ENCODE results near the gene NHERF2. TPM values are rescaled to one million over a fixed set of nuclear protein-coding genes. Genes with fewer than 3 reads are reported as not detected.

The NHERF2 gene
- total RNA-seq, 1 donor from 2014 or later: 23.4 TPM

DNA sequence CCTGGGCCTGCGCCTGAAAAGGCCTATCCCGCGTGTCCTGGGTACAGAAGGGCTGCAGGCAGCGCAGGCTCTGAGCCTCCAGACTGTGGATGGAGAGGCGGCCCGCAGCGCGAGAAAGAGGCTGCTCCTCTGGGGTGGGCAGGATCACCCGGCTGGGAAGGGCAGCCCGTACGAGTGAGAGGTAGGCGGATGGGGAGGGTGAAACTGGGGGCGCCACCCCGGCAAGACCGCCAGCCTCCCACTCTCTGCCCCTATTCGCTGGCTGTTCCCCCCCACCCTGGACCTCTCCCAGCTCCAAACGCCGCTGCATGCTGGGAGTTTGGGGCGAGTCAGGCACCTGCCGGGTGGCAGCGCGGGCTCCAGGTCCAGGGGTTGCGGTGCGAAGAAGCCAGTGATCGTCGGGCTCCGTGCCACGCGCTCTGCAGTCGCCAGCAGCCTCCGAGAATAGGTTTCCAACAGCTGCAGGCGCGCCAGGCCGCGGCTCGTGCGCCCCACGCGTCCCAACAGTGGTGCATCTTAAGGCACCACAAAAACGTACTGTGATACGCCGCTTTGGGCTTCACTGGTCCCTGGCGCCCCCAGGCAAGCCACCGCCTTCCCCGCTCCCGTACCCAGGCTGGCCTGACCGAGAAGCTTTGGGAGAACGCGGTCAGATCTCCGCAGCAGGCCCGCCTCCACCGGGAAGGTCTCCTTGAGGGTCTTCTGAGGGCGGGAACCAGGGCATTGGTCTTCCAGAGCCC, 46.5 kb upstream of the NHERF2 start:
- Mint-ChIP-seq H3K27me3 (peaks cover 41% of the 10 kb centered on the region), H3K4me3 (no peak overlapping the region), H3K9me3 (no peaks in the 10 kb centered on the region), H3K27ac (no peak overlapping the region), H3K36me3 (no peaks in the 10 kb centered on the region), H3K4me1 (ENCODE audit: unreplicated experiment) (peaks cover 11% of the 10 kb centered on the region)
- TF ChIP-seq, protein P1, sequence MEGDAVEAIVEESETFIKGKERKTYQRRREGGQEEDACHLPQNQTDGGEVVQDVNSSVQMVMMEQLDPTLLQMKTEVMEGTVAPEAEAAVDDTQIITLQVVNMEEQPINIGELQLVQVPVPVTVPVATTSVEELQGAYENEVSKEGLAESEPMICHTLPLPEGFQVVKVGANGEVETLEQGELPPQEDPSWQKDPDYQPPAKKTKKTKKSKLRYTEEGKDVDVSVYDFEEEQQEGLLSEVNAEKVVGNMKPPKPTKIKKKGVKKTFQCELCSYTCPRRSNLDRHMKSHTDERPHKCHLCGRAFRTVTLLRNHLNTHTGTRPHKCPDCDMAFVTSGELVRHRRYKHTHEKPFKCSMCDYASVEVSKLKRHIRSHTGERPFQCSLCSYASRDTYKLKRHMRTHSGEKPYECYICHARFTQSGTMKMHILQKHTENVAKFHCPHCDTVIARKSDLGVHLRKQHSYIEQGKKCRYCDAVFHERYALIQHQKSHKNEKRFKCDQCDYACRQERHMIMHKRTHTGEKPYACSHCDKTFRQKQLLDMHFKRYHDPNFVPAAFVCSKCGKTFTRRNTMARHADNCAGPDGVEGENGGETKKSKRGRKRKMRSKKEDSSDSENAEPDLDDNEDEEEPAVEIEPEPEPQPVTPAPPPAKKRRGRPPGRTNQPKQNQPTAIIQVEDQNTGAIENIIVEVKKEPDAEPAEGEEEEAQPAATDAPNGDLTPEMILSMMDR (conservative IDR thresholded peaks at IDR 0.05): no peak
- no peak for DNase-seq (ENCODE audit: extremely low spot score, unreplicated experiment)

GRCh38 chr16:1980770-1981087, 46.0 kb upstream of the NHERF2 start:
- H3K36me3 Mint-ChIP-seq: no peaks in the 10 kb centered on the region
- TF ChIP-seq, protein P1 (conservative IDR thresholded peaks at IDR 0.05): no peak
- no peak for DNase-seq (ENCODE audit: extremely low spot score, unreplicated experiment)
- peaks cover 11% of the 10 kb centered on the region for H3K4me1 Mint-ChIP-seq (ENCODE audit: unreplicated experiment)
- no peaks in the 10 kb centered on the region for H3K9me3 Mint-ChIP-seq
- H3K4me3 Mint-ChIP-seq: no peak overlapping the region
- no peak overlapping the region for H3K27ac Mint-ChIP-seq
- H3K27me3 Mint-ChIP-seq: peaks cover 41% of the 10 kb centered on the region

- Mint-ChIP-seq H3K36me3 (no peaks in the 10 kb centered on the region), H3K4me3 (peak within 1 kb of the TSS; percentile 57), H3K9me3 (no peaks in the 10 kb centered on the region), H3K27me3 (peaks cover 41% of the 10 kb centered on the region), H3K4me1 (ENCODE audit: unreplicated experiment) (peaks cover 11% of the 10 kb centered on the region), H3K27ac (peak within 1 kb of the TSS; percentile 56)
- TF ChIP-seq, protein P1 (conservative IDR thresholded peaks at IDR 0.05): no peak
- no peak for DNase-seq (ENCODE audit: extremely low spot score, unreplicated experiment)
These were observed 45.3 kb upstream of the NHERF2 start, which contains the start of gene NOXO1 for GRCh38 chr16:1981398-1981836. NOXO1 (minus strand) TSS chr16:1981469; CDS start chr16:1981179, 290 bp downstream.

DNA sequence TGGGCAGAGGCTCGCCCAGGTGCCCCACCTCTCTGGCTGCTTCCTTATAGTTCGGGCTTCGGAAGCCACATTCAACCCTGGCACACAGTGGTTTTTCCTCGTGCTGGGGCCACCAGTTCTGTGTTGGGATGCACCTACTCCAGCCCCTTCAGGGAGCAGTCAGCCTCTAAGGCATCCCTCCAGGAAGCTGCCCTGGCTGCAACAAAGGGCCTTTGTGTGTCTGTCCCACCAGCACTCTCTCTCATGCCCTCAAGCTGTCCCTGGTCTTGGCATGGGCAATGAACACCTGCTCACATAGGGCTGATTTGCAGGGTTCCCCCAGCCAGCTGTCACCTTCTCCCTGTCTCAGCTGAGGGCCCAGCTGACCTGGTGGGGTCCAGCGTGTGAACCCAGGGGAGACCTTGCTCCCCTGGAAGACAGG, 44.7 kb upstream of the NHERF2 start:
- peaks cover 41% of the 10 kb centered on the region for H3K27me3 Mint-ChIP-seq
- no peak for DNase-seq (ENCODE audit: extremely low spot score, unreplicated experiment)
- H3K36me3 Mint-ChIP-seq: no peaks in the 10 kb centered on the region
- H3K4me3 Mint-ChIP-seq: no peak overlapping the region
- TF ChIP-seq, protein P1 (conservative IDR thresholded peaks at IDR 0.05): no peak
- peaks cover 11% of the 10 kb centered on the region for H3K4me1 Mint-ChIP-seq (ENCODE audit: unreplicated experiment)
- H3K9me3 Mint-ChIP-seq: no peaks in the 10 kb centered on the region
- H3K27ac Mint-ChIP-seq: peak overlapping the region; percentile 56

- peak overlapping the region; percentile 56 for H3K27ac Mint-ChIP-seq
- peak overlapping the region; percentile 83 for H3K4me3 Mint-ChIP-seq
- DNase-seq (ENCODE audit: extremely low spot score, unreplicated experiment): no peak
- no peaks in the 10 kb centered on the region for H3K9me3 Mint-ChIP-seq
- peaks cover 44% of the 10 kb centered on the region for H3K27me3 Mint-ChIP-seq
- peaks cover 11% of the 10 kb centered on the region for H3K4me1 Mint-ChIP-seq (ENCODE audit: unreplicated experiment)
- TF ChIP-seq, protein P1 (conservative IDR thresholded peaks at IDR 0.05): no peak
- H3K36me3 Mint-ChIP-seq: no peaks in the 10 kb centered on the region
These were observed 43.6 kb upstream of the NHERF2 start for GRCh38 chr16:1982991-1983543.
